ENCODE results near the gene PDCD1LG2.

GRCh38 chr9:5617749-5618148 lies 107.4 kb downstream of the PDCD1LG2 start:
- no peak for TF ChIP-seq EZH2phosphoT487 (IDR thresholded peaks at IDR 0.05; ENCODE audit: borderline replicate concordance)
- TF ChIP-seq, protein P1, sequence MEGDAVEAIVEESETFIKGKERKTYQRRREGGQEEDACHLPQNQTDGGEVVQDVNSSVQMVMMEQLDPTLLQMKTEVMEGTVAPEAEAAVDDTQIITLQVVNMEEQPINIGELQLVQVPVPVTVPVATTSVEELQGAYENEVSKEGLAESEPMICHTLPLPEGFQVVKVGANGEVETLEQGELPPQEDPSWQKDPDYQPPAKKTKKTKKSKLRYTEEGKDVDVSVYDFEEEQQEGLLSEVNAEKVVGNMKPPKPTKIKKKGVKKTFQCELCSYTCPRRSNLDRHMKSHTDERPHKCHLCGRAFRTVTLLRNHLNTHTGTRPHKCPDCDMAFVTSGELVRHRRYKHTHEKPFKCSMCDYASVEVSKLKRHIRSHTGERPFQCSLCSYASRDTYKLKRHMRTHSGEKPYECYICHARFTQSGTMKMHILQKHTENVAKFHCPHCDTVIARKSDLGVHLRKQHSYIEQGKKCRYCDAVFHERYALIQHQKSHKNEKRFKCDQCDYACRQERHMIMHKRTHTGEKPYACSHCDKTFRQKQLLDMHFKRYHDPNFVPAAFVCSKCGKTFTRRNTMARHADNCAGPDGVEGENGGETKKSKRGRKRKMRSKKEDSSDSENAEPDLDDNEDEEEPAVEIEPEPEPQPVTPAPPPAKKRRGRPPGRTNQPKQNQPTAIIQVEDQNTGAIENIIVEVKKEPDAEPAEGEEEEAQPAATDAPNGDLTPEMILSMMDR (conservative IDR thresholded peaks at IDR 0.05; ENCODE audit: low read length), result no peak
